GM18873 (cell line): ENCODE data around the gene CKAP5.

Experiments used
- ATAC-seq: cut with Tn5 transposase; IDR thresholded peaks from one replicate; pipeline ENCODE4 v1.9.1; 2021; ENCODE audit warnings: mild to moderate bottlenecking, moderate library complexity, moderate number of reproducible peaks; ENCODE audit not compliant: unreplicated experiment, low FRiP score

The CKAP5 gene

DNA sequence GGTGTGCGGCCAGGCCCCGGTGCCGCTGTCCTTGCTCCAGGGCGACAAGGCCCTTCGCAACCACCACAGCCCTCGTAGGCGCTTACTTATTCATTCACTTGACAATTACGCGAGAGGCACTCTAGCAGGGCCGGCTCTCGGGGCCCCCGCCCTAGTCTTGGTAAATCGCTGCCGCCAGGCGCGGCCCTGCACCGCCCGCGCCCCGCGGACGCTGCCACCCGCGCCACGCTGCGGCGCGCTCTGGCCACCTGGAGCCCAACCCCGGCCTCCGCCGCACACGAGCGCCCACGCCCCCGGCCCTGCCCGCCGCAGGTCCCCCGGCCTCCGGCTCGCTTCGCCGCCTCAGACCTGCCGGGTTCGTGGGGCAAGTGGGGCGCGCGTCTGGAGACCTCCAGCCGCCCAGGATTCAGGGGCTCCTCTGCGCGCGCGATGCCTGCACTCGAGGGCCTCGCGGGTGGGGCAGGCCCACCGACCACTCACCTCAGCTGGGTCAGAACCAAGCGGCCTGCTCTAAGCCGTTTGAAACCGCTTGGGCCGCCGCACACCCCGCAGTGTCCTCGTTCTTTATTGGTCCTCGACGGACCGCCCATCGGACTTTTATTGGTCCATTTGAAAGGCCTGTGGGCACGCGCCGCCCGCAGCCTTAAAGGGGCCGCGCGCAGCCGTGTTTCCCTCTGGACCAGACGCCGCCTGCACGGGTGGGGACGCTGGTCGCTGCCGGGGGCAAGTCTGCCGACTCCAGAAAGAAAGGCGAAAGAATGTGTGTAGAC lies at the start of gene CKAP5:
CKAP5 (minus strand) TSS at position 541 of the 770 bp plus-strand sequence. CDS start 25,049 bp downstream, outside the sequence.
- ATAC-seq, result peak; percentile 85

DNA sequence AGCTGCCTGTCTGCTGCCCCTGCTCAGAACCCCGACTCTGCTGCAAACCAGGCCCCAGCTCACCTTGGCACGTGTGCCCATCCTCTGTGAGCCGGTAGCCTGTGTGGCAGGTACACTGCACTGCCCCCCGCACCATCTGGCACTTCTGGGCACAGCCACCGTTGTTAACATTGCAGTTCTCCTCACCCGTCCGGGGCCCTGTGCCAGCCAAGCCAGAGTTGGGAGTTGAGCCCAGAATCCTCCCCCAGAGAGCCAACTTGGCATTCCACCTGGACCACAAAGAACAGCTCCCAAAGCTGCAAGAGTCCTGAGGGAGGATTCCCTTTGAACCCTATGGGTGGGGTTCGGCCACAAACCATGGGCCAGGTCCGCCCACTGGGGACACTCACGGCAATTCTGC lies 49.7 kb upstream of the CKAP5 start:
- no peak for ATAC-seq

GRCh38 chr11:46894961-46895360 lies 48.9 kb upstream of the CKAP5 start:
- ATAC-seq, result no peak

DNA sequence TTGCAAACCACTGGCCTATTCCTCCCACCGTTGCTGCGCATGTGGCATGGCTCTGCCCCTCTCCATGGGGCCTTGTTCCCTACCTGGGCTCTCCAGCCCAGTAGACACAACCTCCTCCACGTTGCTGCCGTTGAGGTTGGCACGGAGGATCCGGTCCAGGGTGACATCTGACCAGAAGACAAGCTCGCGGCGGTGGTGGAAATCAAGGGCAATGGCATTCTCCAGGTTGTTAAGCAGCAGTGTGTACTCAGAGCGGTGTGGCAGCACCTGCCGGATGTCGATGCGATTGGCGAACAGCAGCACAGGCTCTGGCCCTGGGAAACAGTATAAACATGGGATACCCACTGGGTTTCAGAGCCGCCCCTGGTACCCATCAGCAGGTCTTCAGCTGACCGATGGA lies 48.4 kb upstream of the CKAP5 start:
- ATAC-seq, result no peak

DNA sequence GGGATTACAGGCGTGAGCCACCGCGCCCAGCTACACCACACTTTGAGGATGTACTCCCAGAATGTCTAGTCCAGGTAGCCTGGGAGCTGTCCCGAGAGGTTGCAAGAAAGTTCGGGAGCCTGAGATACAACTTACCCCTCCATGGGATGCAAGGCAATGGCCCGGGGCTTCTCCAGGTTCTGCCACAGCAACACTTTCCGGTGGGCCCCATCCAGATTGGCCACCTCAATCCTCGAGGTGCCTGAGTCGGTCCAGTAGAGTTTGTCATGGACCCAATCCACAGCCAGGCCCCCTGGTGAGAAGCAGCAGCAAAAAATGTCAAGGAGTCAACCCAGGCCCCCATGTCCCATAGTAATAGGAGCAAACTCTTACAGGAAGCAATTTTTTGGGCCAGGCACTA lies 46.8 kb upstream of the CKAP5 start:
- ATAC-seq, result no peak

GRCh38 chr11:46892109-46892508 lies 46.0 kb upstream of the CKAP5 start:
- no peak for ATAC-seq

- ATAC-seq, result no peak
Observed at GRCh38 chr11:46890665-46891064, 44.6 kb upstream of the CKAP5 start.

- no peak for ATAC-seq
Observed at GRCh38 chr11:46889689-46890475, 43.8 kb upstream of the CKAP5 start.

GRCh38 chr11:46889251-46889650 lies 43.2 kb upstream of the CKAP5 start:
- ATAC-seq, result no peak

DNA sequence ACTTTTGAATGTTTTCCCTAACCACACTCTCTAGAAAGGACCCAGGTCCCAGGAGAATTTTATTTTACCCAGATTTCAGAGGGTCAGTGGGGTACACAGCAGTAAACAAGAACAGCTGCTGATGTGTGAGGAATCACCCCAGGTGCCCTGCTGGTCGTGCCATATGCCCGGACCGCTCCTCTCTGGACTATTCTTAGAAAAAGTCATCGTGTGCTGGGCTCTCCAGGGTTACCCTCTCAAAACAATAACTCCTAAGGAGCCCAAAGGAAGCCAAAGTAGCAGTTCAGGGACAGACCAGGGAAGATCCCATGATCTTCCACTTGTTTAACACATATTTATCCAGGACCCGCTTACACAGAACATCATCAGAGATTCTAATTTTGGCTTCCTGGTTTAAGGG lies 42.6 kb upstream of the CKAP5 start:
- no peak for ATAC-seq

DNA sequence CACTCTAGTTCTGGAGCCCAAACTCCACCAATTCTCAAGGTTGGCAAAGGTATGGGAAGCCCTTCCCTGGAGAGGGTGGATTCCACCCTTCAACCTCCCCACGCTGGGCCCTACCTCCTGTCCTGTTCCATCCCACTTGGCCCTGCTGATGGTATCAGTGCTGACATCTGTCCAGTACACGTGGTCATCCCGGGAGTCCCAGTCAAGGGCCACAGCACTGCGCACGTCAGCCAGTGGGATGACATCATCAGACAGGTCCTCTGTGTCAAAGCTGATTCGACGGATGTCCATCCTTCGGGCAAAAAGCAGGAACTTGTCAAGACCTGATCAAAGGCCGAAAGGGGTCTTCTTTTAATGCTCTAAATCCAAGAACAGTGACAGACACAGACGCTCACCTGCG lies 40.1 kb upstream of the CKAP5 start:
- ATAC-seq, result no peak

GRCh38 chr11:46879056-46879585 lies 33.0 kb upstream of the CKAP5 start:
- no peak for ATAC-seq

GRCh38 chr11:46877580-46877979 lies 31.5 kb upstream of the CKAP5 start:
- ATAC-seq, result no peak

DNA sequence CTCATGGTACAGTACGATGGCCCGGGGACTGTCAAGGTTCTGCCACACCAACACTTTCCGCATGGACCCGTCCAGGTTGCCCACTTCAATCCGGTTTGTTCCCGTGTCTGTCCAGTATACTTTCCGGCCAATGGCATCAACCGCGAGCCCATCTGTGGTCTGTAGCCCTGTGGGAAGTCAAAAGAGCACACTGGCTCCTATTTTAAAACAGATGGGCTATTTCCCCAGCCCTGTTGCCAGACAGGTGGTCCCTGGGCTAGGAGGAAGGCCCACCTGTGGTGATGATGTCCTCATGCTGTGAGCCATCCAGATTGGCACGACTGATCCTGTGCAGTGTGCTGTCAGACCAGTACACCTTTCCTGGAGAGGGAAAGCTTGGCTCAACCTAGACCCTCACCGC lies 30.4 kb upstream of the CKAP5 start:
- no peak for ATAC-seq

DNA sequence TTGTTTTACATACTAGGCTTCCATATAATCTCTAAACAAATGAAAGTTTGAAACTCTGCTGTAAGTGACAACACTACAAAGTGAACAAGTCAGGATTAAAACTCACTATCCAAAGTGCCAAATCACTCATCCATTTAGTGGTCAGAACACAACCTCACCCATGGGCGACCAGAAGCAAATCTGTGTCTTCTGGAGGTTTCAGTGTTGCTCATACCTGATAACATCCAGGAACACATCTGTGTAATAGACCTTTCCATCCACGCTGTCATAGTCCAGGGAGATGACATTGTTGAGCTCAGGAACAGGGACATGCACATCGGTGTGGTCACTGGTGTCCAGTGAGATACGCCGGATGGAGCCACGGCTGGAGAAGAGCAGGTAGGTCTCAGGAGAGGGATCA lies 28.5 kb upstream of the CKAP5 start:
- no peak for ATAC-seq

GRCh38 chr11:46868912-46869311 lies 22.8 kb upstream of the CKAP5 start:
- ATAC-seq, result no peak

DNA sequence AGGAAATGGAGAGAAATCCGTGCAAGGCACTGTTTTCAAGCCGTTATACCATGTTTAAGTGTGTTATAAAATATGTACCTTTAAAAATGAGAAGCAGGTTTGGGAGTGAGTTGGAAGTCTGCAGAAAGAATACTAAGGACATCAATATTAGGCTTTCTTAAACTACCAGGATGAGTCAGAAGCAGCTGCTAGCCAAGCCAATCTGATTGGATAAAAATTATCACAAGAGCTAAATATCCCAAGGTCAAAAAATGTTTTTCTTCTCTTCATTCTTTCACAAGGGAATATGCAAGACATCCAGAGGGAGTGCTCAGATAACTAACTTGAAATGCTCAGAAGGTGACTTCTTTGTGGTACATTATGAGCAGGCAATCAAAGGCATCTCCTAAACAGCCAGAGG lies 19.3 kb upstream of the CKAP5 start:
- no peak for ATAC-seq

DNA sequence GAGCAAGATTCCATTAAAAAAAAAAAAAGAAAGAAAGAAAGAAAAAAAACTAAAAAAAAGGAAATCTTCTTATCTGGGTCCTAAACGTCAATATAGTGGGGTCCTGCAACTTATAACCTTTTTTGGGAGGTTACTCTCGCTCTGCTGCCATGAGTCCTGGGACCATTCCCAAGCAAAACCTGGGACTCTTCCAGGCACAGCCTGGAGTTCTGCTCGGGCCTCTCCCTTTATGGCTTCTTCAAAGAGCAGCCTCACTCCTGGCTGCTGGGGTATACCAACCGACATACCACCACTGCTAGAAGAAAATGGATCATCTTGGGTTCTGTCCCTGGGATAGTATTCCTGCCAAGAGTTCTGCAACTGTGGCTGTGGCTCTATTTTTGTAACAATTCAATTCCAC lies 14.1 kb upstream of the CKAP5 start:
- ATAC-seq, result no peak

DNA sequence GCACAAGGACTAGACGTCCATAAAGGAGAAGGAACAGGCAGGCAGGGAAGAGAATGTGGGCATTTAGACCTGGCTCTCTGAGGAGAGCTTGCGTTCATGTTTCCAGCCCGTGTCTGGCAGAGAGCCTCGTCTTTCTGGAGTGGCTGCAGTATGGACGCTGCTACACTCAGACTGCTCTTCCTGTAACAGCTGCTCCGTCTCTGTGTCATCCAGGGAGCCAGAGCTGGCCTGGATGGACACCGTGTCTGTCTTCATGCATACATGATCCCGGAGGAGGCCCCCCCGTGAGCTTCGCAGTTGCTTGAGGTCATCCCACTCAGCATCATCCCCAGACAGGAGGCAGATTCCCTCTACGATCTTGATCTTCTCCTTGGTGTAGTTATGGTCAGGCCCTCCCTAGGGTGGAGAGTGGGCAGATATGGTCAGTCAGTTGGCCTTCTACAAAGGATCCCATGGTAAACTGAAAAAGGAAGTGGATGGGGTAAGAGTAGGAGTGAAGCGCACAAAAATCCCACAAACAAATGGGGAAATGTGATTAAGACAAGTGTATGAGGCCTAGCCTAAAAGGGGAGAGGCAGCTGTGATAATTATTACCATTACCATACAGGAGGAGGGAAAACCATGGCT lies 13.0 kb upstream of the CKAP5 start:
- ATAC-seq, result no peak

DNA sequence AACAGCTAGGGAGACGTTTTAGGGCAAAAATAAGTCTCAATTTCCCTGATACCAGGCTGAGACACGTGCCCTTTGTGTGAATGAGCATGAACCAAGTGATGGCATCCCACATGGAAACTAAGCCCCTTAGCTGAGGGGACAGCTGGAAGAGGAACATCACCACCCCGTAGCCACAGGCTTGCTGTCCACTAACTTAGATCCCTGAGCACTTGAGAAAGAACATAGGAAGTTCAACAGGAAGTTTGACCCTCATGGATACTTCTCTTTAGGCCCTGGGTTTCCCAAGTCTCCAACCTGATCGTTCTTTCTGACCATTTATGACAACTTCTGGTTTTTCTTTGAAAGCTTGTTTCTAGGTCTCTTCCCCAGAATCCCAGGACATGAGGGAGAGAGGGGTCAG lies 11.6 kb upstream of the CKAP5 start:
- no peak for ATAC-seq
